B cell (primary cell): ENCODE results near the gene GATAD2A. TPM values are rescaled to one million over a fixed set of nuclear protein-coding genes. Genes with fewer than 3 reads are reported as not detected.

Experiments
- ATAC-seq: fragments of 200-7000 bp; cut with Tn5 transposase; one replicate; pipeline ENCODE4 v1.10.0; 2021; ENCODE audit warnings: low read depth, mild to moderate bottlenecking, moderate number of reproducible peaks, moderate library complexity
- CTCF ChIA-PET: fragments of 350-600 bp; sonication (Branson Sonifier 250); formaldehyde crosslinking; loops from one replicate; lab custom pipeline; 2021; ENCODE audit warnings: antibody characterized with exemption, inconsistent platforms; lab: Charles Lee
- POLR2A ChIA-PET: fragments of 350-600 bp; sonication (Branson Sonifier 250); formaldehyde crosslinking; loops from one replicate; lab custom pipeline; 2021; ENCODE audit warnings: antibody characterized with exemption; lab: Charles Lee
- DNase-seq: peaks from one replicate; pipeline ENCODE4 v3.0.0; 2013
- H2AFZ ChIP-seq: 2 replicates; pipeline ENCODE4 v1.6.1; 2012; ENCODE audit warnings: mild to moderate bottlenecking, low read depth, low read length; ENCODE audit not compliant: insufficient read depth, poor library complexity, severe bottlenecking
- H3K27ac ChIP-seq, 2 donors: 1 replicate in 1 of 2; 2 replicates in 1 of 2; pipeline ENCODE4 v1.5.1; 2012 to 2013; ENCODE audit warnings: low read length in 2 of 2, mild to moderate bottlenecking in 2 of 2, moderate library complexity in 1 of 2
- H3K27me3 ChIP-seq, 4 experiments: fragments of 200-600 bp in 1 of 4; sonication (generic) in 1 of 4; replicated peaks in 1 of 4; 1 replicate in 2 of 4; 2 replicates in 2 of 4; pipeline versions ENCODE4 v1.6.1 to v1.7.0; 2013 to 2016; ENCODE audit warnings: low read length in 3 of 4, mild to moderate bottlenecking in 2 of 4, mixed read lengths in 1 of 4, moderate library complexity in 1 of 4; ENCODE audit not compliant: insufficient read depth in 4 of 4, control insufficient read depth in 3 of 4; ENCODE audit errors: control extremely low read depth in 1 of 4
- H3K36me3 ChIP-seq, 2 experiments: replicated peaks in 1 of 2; 1 replicate in 1 of 2; 2 replicates in 1 of 2; pipeline versions ENCODE4 v1.6.1 to v1.7.1; 2013; ENCODE audit warnings: low read length in 1 of 2; ENCODE audit not compliant: insufficient read depth in 2 of 2, control insufficient read depth in 1 of 2; ENCODE audit errors: control extremely low read depth in 1 of 2, extremely low read depth in 1 of 2
- H3K4me1 ChIP-seq, 2 donors: fragments of 200-600 bp in 1 of 2; sonication (generic) in 1 of 2; 1 replicate in 1 of 2; 2 replicates in 1 of 2; pipeline versions ENCODE4 v1.5.1 to v1.6.1; 2013 to 2017; ENCODE audit warnings: low read length in 2 of 2; ENCODE audit not compliant: control insufficient read depth in 2 of 2, insufficient read depth in 2 of 2
- H3K4me2 ChIP-seq: replicated peaks from 2 replicates; pipeline ENCODE3; 2012; ENCODE audit warnings: mild to moderate bottlenecking, low read depth, low read length; ENCODE audit not compliant: poor library complexity, severe bottlenecking
- H3K4me3 ChIP-seq, 5 experiments: fragments of 200-600 bp in 1 of 5; sonication (generic) in 1 of 5; 1 replicate in 3 of 5; 2 replicates in 2 of 5; pipeline versions ENCODE4 v1.5.1 to v1.7.0; 2011 to 2016; ENCODE audit warnings: low read length in 4 of 5, mild to moderate bottlenecking in 4 of 5, low read depth in 2 of 5, control low read depth in 1 of 5, moderate library complexity in 1 of 5; ENCODE audit not compliant: insufficient read depth in 1 of 5; ENCODE audit errors: control extremely low read depth in 1 of 5, extremely low read depth in 1 of 5
- H3K79me2 ChIP-seq: fragments of 200-600 bp; sonication (generic); one replicate; pipeline ENCODE4 v1.6.0; 2016; ENCODE audit warnings: low read length; ENCODE audit not compliant: control insufficient read depth, insufficient read depth
- H3K9ac ChIP-seq: fragments of 200-600 bp; sonication (generic); 2 replicates; pipeline ENCODE4 v1.6.1; 2017; ENCODE audit warnings: mild to moderate bottlenecking, low read length, moderate library complexity
- H3K9me3 ChIP-seq, 3 donors: one replicate each; pipeline versions ENCODE4 v1.6.1 to v1.7.1; 2013; ENCODE audit warnings: low read length in 2 of 3; ENCODE audit not compliant: control insufficient read depth in 2 of 3, insufficient read depth in 1 of 3; ENCODE audit errors: control extremely low read depth in 1 of 3
- H4K20me1 ChIP-seq: 2 replicates; pipeline ENCODE4 v1.6.0; 2012; ENCODE audit warnings: mild to moderate bottlenecking, low read length; ENCODE audit not compliant: insufficient read depth, control insufficient read depth, poor library complexity, severe bottlenecking
- H3K27ac Mint-ChIP-seq: one replicate; pipeline ENCODE4 v1.8.0; 2021; ENCODE audit warnings: mixed read lengths
- H3K27me3 Mint-ChIP-seq: one replicate; pipeline ENCODE4 v1.8.0; 2021; ENCODE audit warnings: mixed read lengths
- H3K4me1 Mint-ChIP-seq: one replicate; pipeline ENCODE4 v1.8.0; 2021; ENCODE audit warnings: mixed read lengths
- H3K4me3 Mint-ChIP-seq: one replicate; pipeline ENCODE4 v1.8.0; 2021; ENCODE audit warnings: mixed read lengths
- H3K9me3 Mint-ChIP-seq: one replicate; pipeline ENCODE4 v1.8.0; 2022; ENCODE audit warnings: mixed read lengths; ENCODE audit not compliant: insufficient read depth
- CTCF ChIP-seq: fragments of 200-600 bp; IDR thresholded peaks from one replicate; pipeline ENCODE4 v1.8.0; 2022; ENCODE audit warnings: antibody characterized with exemption, mild to moderate bottlenecking
- EZH2 ChIP-seq: IDR thresholded peaks from 2 replicates; pipeline ENCODE4 v1.6.1; 2012; ENCODE audit warnings: borderline replicate concordance, low read depth, mild to moderate bottlenecking, moderate library complexity, low read length; ENCODE audit not compliant: insufficient read depth, poor library complexity, severe bottlenecking
- WGBS: methylation state at CpG from one replicate; pipeline ENCODE4 v1.1.5; 2013; ENCODE audit warnings: missing lambda C conversion rate; ENCODE audit not compliant: insufficient coverage; 5-methylcytosine and 5-hydroxymethylcytosine counted together
- intact Hi-C: fragments of 100-400 bp; cut with micrococcal nuclease; formaldehyde crosslinking; loops from one replicate; pipeline ENCODE4 v1.10.0; 2022
- polyA plus RNA-seq: library from polyadenylated mRNA; depleted of rRNA; stranded (reverse); fragments of >200 nt; gene quantifications from 2 replicates; pipeline ENCODE4 v1.2.3, GENCODE V29; 2012
- total RNA-seq, 2 donors: library from RNA; stranded (reverse); fragments of 120-200 nt in 1 of 2; gene quantifications; 1 replicate in 1 of 2; 2 replicates in 1 of 2; pipeline versions ENCODE4 v1.2.3 to v1.2.4, GENCODE V29; 2013 to 2022

The GATAD2A gene
- total and polyA plus RNA-seq, 2 donors (not counting 1 experiment from before 2014, with no cell fraction given) = 28.8 to 76.3 TPM

GRCh38 chr19:19439176-19439482 is 33.7 kb downstream of the GATAD2A start:
- POLR2A ChIA-PET = no interaction called here
- no peak for ATAC-seq
- H3K36me3 ChIP-seq = peaks cover 0 to 8% of the 10 kb centered on the region in 2 experiments

DNA sequence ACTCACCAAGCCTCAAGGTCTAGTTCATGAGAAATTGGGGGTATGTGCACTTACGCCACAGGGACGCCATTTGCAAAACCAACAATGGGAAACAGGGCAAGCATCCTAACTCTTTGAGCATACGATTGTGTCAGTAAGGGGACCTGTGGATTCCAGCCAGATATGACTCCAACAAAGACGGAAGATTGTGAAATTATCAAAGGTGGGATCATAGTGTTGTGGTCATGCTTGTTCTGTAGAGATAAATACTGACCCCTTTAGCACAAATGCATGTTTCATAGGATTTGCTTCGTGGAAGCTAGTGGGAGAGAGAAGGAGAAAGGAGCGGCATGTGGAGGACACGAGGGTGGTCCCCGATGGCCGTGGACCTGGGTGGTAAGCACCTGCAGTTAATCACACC is 37.8 kb downstream of the GATAD2A start:
- no peaks in the 10 kb centered on the region for H3K27me3 ChIP-seq
- CTCF ChIA-PET = interaction anchor here (1.2 to 2.1 kb wide), 3 partner anchors 10 to 47 kb away, joined by 3 to 5 read pairs (median 5); no protein-coding TSS in a partner anchor
- H3K79me2 ChIP-seq = peaks cover 96% of the 10 kb centered on the region
- H3K4me2 ChIP-seq = no peak overlapping the region
- no peaks in the 10 kb centered on the region for H3K9me3 Mint-ChIP-seq
- no peaks in the 10 kb centered on the region for H3K27me3 Mint-ChIP-seq
- H2AFZ ChIP-seq = no peak overlapping the region
- 94% methylated on average over 3 of the region's 9 CpGs for WGBS
- H3K27ac Mint-ChIP-seq = peak overlapping the region; percentile 92
- peak overlapping the region in 1 of 2 donors; percentile 4 for H3K27ac ChIP-seq
- no peak overlapping the region for H3K4me3 ChIP-seq
- peaks cover 35 to 47% of the 10 kb centered on the region in 2 donors for H3K4me1 ChIP-seq
- no peak overlapping the region for H3K4me3 Mint-ChIP-seq
- DNase-seq = no peak
- H3K36me3 ChIP-seq = peaks cover 0 to 2% of the 10 kb centered on the region in 2 experiments
- TF ChIP-seq CTCF = no peak
- peaks cover 63% of the 10 kb centered on the region for H3K4me1 Mint-ChIP-seq
- peaks cover 64% of the 10 kb centered on the region for H4K20me1 ChIP-seq
- ATAC-seq = no peak
- H3K9me3 ChIP-seq = peaks cover 0 to 9% (median 0%) of the 10 kb centered on the region in 3 donors
- intact Hi-C loops = loop anchor here (5.0 kb wide), 1 partner anchor 44 kb away; no protein-coding TSS in a partner anchor
- no peak overlapping the region for H3K9ac ChIP-seq
- POLR2A ChIA-PET = interaction anchor here (0.7 kb wide), 1 partner anchor 44 kb away, joined by 3 read pairs; no protein-coding TSS in a partner anchor

More at GRCh38 chr19:19439176-19439482, 33.7 kb downstream of the GATAD2A start:
- Histone ChIP-seq H3K27me3 (no peaks in the 10 kb centered on the region), H3K9ac (no peak overlapping the region), H3K4me1 (peaks cover 9 to 17% of the 10 kb centered on the region in 2 donors), H2AFZ (no peak overlapping the region), H3K4me2 (no peak overlapping the region), H3K4me3 (no peak overlapping the region), H3K27ac (no peak overlapping the region), H3K79me2 (peaks cover 96% of the 10 kb centered on the region), H3K9me3 (peaks cover 0 to 3% (median 0%) of the 10 kb centered on the region in 3 donors), H4K20me1 (peaks cover 71% of the 10 kb centered on the region)
- TF ChIP-seq EZH2 (no peak), CTCF (no peak)
- intact Hi-C loops = no loop called here
- no peaks in the 10 kb centered on the region for H3K9me3 Mint-ChIP-seq
- no peak overlapping the region for H3K4me3 Mint-ChIP-seq
- 77% methylated on average over 2 of the region's 2 CpGs for WGBS
- no peaks in the 10 kb centered on the region for H3K27me3 Mint-ChIP-seq
- H3K4me1 Mint-ChIP-seq = peaks cover 46% of the 10 kb centered on the region
- H3K27ac Mint-ChIP-seq = no peak overlapping the region
- DNase-seq = no peak
- CTCF ChIA-PET = no interaction called here
